HCEC 1CT (cell line): ENCODE measurements around the gene CLIC5.

Experiments used
- DNase-seq: peaks from one replicate; pipeline ENCODE4 v3.0.0-alpha.2; 2017

CLIC5 gene

DNA sequence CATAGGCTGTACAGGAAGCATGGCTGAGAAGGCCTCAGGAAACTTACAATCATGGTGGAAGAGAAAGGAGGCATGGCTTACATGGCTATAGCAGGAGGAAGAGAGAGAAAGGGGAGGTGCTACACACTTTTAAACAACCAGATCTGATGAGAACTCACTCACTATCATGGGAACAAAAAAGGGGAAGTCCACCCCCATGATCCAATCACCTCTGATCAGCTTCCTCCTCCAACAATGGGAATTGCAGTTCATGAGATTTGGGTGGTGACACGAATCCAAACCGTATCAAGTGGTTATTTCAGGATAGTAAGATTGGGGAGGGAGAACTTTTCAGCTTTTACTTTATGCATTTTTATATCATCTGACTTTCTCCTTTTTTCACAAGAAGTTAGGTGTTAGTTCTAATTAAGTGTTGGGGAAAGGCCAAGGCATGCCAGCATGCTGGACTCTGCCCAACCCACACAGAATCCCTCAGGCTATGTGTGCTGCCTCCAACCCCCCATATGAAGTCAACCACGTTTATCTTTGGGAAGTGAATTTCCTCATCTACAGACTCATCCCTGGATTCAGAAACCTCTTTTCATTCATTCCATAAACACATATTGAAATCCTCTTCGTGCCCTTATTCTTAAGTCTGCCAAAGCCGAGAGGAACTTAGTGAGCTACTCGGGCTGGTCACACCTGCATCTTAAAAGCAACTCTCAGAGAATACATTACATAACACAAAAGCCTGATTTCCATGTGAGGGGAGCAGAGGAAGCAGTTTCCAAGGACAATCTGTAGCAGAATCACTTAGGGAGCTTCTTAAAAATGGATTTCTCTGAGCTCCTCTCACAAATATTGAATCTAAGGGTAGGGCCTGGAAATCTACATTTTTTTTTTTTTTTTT, 16.7 kb upstream of the CLIC5 start:
- no peak for DNase-seq

DNA sequence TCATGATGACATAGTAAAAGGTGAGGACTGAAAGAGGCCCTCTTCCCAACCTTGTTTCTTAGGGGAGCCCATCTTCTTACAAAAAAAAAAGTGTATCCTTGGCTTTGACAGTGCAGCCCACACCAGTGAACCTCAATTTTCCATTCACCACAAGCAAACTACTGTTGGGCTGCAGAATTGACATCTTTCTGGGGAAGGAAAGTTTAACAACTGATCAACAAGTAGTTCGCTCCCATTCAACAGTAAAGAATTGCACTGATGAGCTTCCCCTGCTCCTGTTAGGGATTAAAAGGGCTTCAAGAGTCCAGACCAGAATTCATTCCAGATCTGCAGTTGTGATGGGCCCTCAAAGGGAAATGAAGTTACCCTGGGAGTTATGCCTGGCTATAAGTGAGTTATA, 13.9 kb upstream of the CLIC5 start:
- DNase-seq: no peak

DNA sequence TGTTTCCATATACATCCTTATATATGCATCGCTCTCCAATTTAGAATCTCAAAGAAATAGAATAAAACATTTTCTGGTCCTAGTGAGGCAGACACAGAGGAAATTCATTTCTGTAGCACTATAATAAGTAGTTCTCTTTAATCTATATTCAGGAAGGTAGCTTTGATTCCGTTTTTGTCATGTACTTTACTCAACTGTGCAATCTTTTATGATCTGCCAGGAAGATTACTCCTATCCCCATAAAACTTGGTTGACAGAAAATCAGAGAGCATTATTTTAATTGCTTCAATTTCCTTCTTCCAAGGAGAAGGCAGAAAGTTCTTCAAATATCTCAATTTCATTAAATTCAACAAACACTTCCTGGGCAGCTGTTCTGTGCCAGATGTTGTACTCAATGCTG, 10.6 kb upstream of the CLIC5 start:
- DNase-seq: no peak

DNA sequence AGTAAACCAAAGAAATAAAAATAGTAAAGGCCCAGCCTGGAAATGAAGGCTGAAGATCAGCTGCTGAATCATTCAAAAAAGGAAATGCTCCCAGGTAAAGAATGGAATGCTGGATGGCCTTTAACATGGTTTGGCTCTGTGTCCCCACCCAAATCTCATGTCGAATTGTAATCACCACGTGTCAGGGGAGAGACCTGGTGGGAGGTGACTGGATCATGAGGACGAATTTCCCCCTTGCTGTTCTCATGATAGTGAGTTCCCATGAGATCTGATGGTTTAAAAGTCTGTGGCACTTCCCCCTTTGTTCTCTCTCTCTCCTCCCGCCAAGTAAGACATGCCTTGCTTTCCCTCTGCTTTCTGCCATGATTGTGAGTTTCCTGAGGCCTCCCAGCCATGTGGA, 9.9 kb upstream of the CLIC5 start:
- no peak for DNase-seq

DNA sequence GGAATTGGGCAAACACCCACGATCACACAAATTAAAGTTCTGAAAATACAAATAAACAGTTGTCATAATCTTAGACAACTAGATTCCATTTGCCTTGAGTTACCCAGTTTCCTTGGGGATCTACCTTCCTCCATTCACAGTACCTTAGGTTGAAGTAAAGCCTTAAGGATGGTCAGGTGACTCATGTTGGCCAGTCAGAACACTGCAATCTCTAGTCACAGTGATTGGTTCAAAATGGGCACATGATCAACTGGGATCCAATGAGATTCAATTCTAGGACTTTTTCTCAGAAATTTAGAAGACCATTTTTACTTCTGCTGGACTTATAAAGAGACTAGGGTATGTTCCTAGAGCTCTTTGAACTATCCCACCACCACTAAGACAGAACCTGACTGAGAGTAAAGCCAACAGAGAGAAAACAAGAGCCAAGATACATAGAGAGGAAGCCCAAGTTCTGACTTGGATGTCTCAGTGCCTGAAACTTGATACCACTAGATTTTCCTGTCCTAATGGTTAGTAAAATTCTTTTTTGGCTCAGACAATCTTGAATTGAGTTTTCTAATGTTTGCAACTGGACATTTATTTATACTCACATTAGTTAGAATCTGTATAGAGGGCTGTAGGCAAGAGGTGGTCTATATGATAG, 8.6 kb upstream of the CLIC5 start:
- no peak for DNase-seq

DNA sequence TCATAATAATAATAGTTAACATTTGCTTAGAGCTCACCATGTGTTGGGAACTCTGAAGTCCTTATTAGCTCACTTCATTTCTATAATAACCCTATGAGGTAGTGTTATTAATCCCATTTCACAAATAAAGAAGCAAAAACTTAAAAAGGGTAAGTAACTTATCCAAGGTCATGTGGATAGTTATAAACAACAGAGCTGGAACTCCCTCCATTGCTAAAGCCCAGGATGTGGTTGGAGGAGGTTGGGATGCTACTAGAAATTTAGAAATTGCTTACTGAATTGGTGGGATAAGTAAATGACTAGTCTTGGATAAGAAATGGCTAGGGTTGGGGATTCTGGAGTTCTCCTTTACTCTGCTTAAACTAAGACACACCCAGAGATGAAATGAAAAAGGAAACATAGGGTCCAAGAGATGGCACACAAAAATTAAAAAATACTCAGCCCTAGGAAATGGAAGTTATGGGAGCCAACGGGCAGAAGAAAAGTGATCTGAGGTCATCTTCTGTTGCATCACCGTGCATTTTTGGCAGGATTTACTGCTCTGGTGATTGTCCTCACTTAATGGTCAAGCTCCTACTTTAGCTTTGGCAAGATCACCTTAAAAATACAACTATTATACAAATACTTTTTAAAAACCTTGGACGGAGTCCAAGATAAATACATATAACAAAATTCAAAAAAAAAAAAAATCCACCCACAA, 7.7 kb upstream of the CLIC5 start:
- DNase-seq: peak; percentile 22

DNA sequence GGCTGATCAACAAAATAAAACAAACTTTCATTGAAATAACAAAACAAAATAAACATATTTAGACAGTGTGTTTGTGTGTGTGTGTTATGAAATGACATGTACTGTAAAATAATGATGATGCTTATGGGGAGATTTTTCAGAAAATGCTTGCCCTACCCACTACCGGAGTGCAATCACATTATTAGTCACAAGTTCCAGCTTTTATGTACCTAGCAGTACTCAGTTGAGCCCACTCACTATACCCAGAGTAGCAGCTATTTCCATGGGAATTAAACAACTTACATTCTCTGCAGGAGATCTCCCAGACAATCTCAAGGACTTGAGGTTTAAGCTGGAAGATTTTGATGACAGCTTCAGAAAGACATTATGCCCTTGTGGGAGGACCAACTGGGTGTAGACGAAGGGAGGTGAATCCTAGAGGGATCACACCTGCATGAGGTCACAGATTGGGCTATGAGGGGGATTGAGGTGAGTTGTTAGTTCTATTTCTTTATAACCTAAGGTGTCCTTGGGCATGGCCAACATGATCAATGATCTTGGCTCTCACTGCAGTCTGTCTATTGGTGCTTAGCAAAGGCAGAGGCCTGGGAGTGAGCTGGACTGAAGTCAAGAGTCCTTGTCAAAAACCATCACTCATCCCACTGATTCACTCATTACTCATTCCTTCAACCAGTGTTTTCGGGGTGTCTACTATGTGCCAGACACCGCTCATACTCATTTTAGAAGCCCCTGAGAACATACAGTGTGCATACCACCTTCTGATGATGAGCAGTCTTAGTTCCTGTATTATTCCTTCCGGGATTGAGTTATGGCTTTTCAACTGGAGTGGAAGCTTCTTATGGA, 6.7 kb upstream of the CLIC5 start:
- DNase-seq: peak; percentile 35

DNA sequence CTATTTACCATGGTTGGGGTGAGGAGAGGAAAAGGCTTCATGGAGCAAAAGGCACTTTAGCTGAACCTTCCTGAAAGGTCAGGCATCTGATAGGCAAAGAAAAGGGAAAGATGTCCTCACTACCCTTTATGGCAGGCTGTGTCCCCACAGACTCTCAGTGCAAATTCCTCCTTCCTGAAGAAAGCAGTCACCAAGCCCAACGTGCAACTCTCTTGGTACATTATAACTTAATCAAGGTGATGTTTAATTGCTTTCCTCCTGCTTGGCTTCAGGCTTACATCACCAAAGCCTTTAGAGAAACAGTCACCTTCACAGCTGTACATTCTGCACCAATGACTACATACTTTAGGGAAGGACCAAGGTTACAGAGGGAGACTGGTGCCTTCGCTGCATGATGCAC, 2.1 kb upstream of the CLIC5 start:
- DNase-seq: no peak

DNA sequence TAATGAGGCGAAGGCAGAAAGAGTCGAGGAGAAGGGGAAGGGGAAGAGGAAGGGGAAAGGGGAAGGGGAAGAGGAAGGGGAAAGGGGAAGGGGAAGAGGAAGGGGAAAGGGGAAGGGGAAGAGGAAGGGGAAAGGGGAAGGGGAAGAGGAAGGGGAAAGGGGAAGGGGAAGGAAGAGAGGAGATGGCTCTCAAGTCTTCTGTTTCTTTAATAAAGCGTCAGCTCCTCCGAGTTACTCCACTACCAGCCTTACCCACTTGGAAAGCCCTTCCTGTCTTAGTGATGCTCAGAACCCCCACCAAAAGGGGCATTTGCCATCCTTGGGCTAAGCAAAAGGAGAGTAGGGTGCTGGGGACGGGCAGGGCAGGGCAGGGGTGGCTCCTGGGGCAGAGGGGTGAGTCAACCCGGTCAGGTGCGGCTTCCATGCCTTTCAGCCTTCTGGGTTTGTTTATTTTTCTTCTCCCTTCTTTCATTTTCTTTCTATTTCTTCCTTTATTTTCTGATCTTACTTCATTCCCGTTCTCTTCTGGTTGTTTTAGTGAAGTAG, 476 bp upstream of the CLIC5 start:
- no peak for DNase-seq

DNA sequence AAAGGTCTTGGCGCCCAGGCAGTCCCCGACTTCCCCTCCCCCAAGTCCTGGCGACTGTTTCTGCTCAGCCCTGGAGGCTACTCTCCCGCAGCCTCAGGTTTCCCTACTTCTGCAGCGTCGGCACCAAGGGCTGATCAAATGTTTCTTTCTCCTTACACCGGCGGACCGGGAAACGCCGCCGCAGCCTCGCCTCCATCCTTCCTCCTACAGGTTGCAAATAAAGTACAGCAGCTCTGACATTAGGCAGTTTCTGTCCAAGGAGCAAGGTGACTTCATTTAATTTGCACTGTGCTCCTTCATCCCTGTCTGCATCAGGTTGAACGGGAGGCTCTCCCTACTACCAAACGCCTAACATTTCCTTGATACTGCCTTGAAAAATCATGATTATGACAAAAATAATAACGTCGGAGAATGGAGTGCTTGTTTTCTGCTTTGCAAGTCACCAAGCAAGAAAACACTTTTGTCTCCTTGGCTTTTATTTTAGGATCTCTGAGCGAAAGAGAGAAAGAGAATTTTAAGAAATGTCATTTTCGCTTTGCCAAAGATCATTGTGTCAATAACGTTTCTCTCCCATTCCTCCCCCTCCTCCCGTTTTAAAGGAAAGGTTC, 1.0 kb downstream of the CLIC5 start:
- DNase-seq: no peak

DNA sequence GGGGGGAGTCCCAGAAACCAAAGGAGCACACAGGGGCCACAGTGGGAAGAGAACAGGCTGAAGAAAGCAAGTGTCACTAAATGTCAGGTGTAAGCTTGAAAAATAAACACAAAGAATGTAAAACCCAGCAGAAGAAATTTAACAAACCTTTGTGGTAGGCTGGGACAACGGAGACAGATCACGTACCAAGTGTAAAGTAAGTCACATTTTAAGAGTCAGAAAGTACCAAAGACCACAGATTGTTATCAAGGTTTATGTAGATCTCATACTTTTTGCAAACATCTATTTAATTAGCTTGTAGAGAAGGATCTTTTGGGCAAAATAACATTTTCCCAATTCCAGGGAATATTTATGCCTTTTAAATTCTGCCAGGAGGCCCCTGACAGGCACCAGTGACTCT, 1.6 kb downstream of the CLIC5 start:
- no peak for DNase-seq

DNA sequence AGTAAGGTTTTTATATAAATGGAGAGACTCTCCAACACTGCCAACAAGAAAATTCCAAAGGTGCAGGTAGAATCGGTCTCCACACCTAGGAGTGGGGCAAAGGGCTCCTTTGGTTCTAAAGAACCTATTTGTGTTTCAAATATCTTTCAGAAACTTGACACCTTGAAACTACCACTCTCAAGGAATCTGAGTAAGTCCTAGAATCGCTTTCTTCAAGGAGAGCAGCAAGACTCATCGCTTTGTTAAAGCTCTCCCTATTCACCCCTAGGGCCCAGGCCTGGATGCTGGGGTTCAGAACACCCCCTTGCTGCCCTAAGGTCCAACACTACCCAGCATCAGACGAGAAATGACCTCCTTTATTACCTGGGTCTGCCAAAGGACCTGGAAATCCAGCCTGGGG, 2.0 kb downstream of the CLIC5 start:
- no peak for DNase-seq

DNA sequence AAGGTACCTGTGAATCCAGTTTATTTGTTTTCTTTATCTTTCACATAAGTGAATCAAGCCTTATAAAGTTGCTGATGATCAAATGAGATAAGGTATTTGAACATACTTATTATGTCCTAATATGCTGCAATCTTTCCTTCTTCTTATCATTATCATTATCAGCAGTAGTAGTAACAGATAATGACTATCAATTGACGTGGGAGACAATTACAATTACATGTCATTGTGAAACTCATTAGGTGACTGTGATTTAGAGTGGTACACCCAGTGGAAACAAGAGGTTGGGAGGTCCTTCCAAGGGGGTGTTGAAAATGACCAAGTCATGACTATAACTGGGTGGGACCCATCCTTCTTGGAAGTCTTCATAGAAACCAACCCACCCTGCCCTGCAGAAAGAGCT, 2.8 kb downstream of the CLIC5 start:
- no peak for DNase-seq

DNA sequence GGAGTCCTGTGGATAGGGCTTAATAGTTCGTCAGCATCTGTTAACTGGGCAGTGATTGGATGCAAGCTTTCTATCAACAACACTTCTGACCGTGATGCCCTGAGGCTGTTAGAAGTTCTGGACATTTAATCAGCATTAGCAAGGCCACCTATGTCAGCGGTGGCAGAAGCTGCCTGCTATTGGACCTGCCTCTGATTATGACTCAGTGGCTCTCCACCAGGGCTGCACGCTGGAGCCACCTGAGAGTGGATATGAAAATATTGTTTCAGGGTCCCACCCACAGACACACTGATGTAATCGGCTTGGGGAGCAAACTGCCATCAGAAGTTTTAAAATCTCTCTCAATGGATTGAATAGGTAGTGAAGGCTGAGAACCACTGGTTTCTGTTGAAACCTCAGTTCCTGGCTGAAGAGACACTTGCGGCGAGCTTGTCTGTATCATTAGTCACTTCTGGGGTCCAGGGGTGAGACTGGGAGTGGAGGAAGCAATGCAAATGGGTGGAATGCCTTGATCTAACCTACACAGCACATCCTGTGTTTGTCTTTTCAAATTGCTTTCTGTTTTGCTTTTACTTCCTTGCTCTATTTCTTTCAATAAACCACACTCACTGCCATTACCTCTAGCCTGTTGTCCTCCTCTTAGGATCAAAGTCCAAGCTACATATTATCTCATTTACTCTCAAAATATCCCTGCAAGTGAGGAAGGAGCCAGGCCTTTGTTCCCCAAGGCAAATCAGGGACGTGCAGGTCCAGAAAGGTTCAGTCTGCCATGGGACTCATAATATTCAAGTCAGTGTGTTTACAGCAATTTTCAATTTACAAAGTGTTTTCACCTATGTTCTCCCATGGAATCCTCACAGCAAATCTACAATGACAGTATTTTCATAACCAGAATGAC, 4.2 kb downstream of the CLIC5 start:
- DNase-seq: no peak

DNA sequence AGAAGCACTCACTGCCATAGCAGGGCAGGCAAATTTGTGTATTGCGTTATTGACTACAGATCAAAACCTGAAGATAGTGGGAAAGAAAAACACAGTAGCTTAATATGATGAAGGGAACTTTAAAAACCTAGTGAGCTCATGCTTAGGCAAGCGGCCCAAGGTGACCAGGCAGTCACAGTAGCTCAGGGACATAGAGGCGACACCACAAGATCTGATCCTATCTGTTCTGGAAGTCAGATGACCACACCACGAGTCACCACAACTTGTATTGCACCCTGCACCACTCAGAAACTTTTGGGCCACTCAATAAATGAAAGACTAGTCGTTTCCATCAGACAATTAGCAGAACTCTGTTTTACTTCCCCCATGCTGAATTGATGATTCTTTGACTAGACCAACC, 4.9 kb downstream of the CLIC5 start:
- no peak for DNase-seq

DNA sequence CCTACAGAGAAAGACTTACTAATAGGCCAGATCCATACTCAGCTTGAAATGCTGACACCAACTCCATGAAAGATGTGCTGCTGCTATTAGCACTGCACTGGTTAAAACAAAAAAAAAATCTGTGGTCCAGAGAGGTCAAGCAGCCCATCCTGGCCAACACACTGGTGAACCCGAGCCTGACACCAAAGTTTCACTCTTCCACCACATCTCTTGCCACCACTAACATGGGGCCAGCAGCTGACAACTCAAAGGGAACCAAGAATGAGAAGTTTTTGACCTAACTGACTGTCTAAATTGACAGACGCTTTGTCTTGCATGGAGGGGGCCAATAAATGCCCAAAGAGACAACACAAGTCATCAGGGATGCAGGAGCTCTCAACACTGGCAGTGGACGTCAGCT, 5.4 kb downstream of the CLIC5 start:
- DNase-seq: no peak

DNA sequence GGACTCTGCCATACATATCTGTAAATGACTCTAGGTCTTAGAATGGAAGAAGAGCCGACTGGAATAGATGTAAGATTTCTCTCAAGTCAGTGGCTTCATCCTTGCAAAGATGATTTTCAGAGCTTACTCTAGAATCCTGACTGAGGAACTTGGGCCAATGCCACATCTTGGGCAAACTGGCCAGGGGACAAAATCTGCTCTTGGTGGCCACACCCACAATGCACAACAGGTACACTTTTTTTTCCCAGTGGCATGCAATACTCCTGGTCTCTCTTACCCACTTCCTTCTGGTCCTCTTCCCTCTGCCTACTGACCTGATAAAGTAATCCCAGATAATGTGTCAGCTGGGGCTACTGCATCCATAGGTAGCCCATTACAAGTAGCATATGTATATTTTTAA, 13.4 kb downstream of the CLIC5 start:
- DNase-seq: no peak

DNA sequence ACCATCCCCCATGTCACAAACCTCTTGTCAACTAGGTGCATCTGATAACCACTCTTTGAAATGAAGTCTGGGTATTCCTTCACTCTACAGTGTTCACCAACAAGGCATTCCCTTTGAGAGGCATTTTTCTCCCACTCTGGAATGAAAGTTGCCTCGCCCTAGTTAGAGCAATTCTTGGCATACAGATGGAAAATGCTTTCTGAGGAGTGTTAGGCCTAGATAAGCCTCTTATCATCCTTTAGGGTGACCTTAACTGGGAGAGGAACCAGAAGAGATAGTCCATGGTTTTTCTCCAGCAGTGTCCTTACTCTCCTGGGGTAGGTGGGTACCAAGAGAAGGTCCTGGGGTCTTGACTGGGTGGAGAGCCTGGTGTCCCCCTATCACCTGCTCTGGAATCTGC, 14.8 kb downstream of the CLIC5 start:
- no peak for DNase-seq

DNA sequence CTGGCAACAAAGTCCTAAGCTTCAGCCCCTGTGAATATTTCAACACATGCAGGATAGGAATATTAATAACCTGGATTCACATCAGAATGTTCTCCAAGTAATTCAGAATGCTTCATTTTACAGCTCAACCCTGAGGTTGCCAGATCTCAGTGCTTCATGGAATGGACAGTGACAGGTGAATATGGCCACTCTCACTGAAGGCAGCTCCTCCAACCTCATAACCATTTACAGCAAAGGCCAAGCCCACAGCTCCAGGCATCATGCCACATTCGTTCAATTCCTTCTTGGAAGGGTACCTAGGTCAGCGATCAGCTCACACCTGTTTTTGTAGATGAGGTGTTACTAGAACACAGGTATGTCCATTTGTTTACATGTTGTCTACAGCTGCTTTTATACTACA, 17.1 kb downstream of the CLIC5 start:
- DNase-seq: no peak

DNA sequence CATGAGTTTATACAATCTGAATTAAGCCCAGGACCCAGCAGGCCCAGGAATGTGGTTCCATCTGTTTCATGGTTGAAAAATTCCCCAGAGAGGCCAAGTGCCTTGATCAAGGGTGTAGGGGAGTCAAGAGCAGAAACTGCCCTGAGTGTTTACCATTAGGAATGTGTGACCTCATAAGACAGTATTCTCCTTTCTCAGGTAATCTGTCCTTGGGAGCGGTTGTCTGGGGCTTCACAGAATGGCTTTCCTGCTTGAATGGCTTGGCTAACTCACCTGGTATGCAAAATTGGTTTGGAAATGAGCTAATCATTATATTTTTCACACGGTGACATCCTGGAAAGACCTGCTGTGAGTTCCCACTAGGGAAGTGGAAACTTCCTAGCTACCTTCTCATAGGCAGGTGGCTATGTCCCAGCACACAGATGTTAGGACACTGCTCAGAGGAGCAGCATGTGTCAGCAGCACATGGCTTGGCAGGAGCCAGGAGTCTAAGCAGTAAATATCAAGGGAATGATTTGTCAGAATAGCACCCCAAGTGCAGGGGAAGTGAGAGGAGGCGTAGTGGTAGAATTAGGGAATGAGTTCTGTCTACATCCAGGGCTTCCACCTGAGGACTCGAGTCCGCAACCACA, 17.7 kb downstream of the CLIC5 start:
- DNase-seq: no peak

DNA sequence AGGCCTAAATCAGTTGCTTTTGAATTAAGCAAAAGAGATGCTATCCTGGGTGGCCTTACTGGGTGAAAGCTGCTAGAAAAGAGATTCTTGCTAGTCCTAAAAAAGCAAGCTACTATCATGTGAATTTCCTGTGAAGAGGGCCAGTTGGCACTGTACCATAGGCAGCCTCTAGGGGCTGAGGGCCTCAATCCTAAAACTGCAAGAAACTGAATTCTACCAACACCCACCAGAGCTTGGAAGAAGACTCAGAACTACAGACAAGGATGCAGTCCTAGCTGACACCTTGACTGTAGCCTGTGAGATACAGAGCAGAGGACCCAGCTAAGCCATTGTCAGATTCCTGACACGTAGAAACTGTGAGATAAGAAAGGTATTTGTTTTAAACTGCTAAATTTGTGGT, 24.5 kb downstream of the CLIC5 start:
- no peak for DNase-seq
